ENCODE measurements around the gene PGAM1. TPM values are rescaled to one million over a fixed set of nuclear protein-coding genes. Genes with fewer than 3 reads are reported as not detected.
"Not testable (repeated sequence)": the region's sequence is repeated elsewhere in the genome, so short reads cannot be mapped to it uniquely, and the experiment has no call there.

The PGAM1 gene
- total RNA-seq, 1 donor from 2014 or later, result 57.9 TPM

GRCh38 chr10:97465982-97466381, 40.0 kb downstream of the PGAM1 start:
- Histone ChIP-seq H3K27ac (ENCODE audit: low read depth, low read length) (no peak overlapping the region), H3K4me3 (ENCODE audit: low read length in 3 of 3) (no peak overlapping the region), H3K9ac (ENCODE audit: low read depth in 1 of 3, low read length in 3 of 3) (no peak overlapping the region), H3K27me3 (ENCODE audit: control insufficient read depth in 3 of 3, insufficient read depth in 3 of 3, low read length in 3 of 3) (no peaks in the 10 kb centered on the region), H3K9me3 (ENCODE audit: control insufficient read depth in 3 of 3, low read length in 3 of 3) (no peaks in the 10 kb centered on the region), H3K36me3 (ENCODE audit: control insufficient read depth in 3 of 3, insufficient read depth in 3 of 3, low read length in 3 of 3) (peaks cover 74 to 80% (median 79%) of the 10 kb centered on the region in 3 donors), H3K4me1 (ENCODE audit: control insufficient read depth in 3 of 3, insufficient read depth in 3 of 3, low read length in 3 of 3) (peaks cover 3 to 8% (median 4%) of the 10 kb centered on the region in 3 donors)

DNA sequence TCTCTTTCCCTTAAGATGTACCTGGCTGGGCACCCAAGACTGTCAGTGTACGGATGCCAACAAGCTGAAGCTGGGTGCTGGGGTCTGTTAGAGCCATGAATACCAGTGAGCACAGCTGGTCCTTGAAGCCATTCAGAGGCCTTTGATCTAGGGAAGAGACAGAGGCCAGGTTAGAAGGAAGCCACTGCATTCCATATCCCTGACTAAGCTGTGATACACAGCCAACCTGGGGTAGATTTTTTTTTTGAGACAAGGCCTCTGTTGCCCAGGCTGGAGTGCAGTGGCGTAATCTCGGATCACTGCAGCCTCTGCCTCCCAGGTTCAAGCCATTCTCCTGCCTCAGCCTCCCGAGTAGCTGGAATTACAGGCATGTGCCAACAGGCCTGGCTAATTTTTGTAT, 40.8 kb downstream of the PGAM1 start:
- Histone ChIP-seq H3K9me3 (ENCODE audit: control insufficient read depth in 3 of 3, low read length in 3 of 3) (no peaks in the 10 kb centered on the region), H3K4me1 (ENCODE audit: control insufficient read depth in 3 of 3, insufficient read depth in 3 of 3, low read length in 3 of 3) (peaks cover 3 to 8% (median 4%) of the 10 kb centered on the region in 3 donors), H3K27ac (ENCODE audit: low read depth, low read length) (no peak overlapping the region), H3K4me3 (ENCODE audit: low read length in 3 of 3) (no peak overlapping the region), H3K27me3 (ENCODE audit: control insufficient read depth in 3 of 3, insufficient read depth in 3 of 3, low read length in 3 of 3) (no peaks in the 10 kb centered on the region), H3K9ac (ENCODE audit: low read depth in 1 of 3, low read length in 3 of 3) (no peak overlapping the region), H3K36me3 (ENCODE audit: control insufficient read depth in 3 of 3, insufficient read depth in 3 of 3, low read length in 3 of 3) (peaks cover 66 to 72% (median 71%) of the 10 kb centered on the region in 3 donors)

- Histone ChIP-seq H3K27me3 (ENCODE audit: control insufficient read depth in 3 of 3, insufficient read depth in 3 of 3, low read length in 3 of 3) (no peaks in the 10 kb centered on the region), H3K27ac (ENCODE audit: low read depth, low read length) (no peak overlapping the region), H3K36me3 (ENCODE audit: control insufficient read depth in 3 of 3, insufficient read depth in 3 of 3, low read length in 3 of 3) (peaks cover 59 to 69% (median 67%) of the 10 kb centered on the region in 3 donors)
These were observed 42.2 kb downstream of the PGAM1 start for GRCh38 chr10:97468162-97468561.

GRCh38 chr10:97468781-97469180, 42.8 kb downstream of the PGAM1 start:
- H3K27me3 ChIP-seq (ENCODE audit: control insufficient read depth in 3 of 3, insufficient read depth in 3 of 3, low read length in 3 of 3); H3K4me1 ChIP-seq (ENCODE audit: control insufficient read depth in 3 of 3, insufficient read depth in 3 of 3, low read length in 3 of 3); H3K9me3 ChIP-seq (ENCODE audit: control insufficient read depth in 3 of 3, low read length in 3 of 3); H3K27ac ChIP-seq (ENCODE audit: low read depth, low read length); H3K4me3 ChIP-seq (ENCODE audit: low read length in 3 of 3); H3K9ac ChIP-seq (ENCODE audit: low read depth in 1 of 3, low read length in 3 of 3): not testable (repeated sequence)
- peaks cover 63 to 68% (median 67%) of the 10 kb centered on the region in 3 donors for H3K36me3 ChIP-seq (ENCODE audit: control insufficient read depth in 3 of 3, insufficient read depth in 3 of 3, low read length in 3 of 3)

More at GRCh38 chr10:97468162-97468561, 42.2 kb downstream of the PGAM1 start:
- H3K9me3 ChIP-seq (ENCODE audit: control insufficient read depth in 3 of 3, low read length in 3 of 3), result no peaks in the 10 kb centered on the region
- no peak overlapping the region for H3K4me3 ChIP-seq (ENCODE audit: low read length in 3 of 3)
- H3K4me1 ChIP-seq (ENCODE audit: control insufficient read depth in 3 of 3, insufficient read depth in 3 of 3, low read length in 3 of 3), result peaks cover 3 to 8% (median 4%) of the 10 kb centered on the region in 3 donors
- H3K9ac ChIP-seq (ENCODE audit: low read depth in 1 of 3, low read length in 3 of 3), result no peak overlapping the region

DNA sequence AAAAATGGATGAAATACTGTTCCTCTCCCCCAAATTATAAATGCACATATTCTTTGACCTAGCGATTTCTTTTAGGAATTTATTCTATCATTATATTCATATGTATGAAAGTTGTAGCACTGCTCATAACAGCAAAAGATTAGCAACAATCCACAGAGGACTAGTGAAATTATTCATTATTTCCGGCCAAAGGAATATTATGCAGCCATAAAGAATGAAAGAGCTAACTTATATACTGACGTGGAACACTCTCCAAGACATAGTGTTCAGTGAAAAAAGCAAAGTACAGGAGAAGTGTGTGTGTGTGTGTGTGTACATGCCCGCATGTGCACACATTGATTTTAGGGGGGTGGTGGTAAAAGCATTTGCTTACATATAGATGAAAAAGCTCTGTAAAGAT, 48.9 kb downstream of the PGAM1 start:
- no peak overlapping the region for H3K27ac ChIP-seq (ENCODE audit: low read depth, low read length)
- H3K36me3 ChIP-seq (ENCODE audit: control insufficient read depth in 3 of 3, insufficient read depth in 3 of 3, low read length in 3 of 3), result peaks cover 53 to 74% (median 74%) of the 10 kb centered on the region in 3 donors
- H3K9me3 ChIP-seq (ENCODE audit: control insufficient read depth in 3 of 3, low read length in 3 of 3), result no peaks in the 10 kb centered on the region
- H3K4me3 ChIP-seq (ENCODE audit: low read length in 3 of 3), result no peak overlapping the region
- no peak overlapping the region for H3K9ac ChIP-seq (ENCODE audit: low read depth in 1 of 3, low read length in 3 of 3)
- H3K27me3 ChIP-seq (ENCODE audit: control insufficient read depth in 3 of 3, insufficient read depth in 3 of 3, low read length in 3 of 3), result no peaks in the 10 kb centered on the region
- H3K4me1 ChIP-seq (ENCODE audit: control insufficient read depth in 3 of 3, insufficient read depth in 3 of 3, low read length in 3 of 3), result no peaks in the 10 kb centered on the region

DNA sequence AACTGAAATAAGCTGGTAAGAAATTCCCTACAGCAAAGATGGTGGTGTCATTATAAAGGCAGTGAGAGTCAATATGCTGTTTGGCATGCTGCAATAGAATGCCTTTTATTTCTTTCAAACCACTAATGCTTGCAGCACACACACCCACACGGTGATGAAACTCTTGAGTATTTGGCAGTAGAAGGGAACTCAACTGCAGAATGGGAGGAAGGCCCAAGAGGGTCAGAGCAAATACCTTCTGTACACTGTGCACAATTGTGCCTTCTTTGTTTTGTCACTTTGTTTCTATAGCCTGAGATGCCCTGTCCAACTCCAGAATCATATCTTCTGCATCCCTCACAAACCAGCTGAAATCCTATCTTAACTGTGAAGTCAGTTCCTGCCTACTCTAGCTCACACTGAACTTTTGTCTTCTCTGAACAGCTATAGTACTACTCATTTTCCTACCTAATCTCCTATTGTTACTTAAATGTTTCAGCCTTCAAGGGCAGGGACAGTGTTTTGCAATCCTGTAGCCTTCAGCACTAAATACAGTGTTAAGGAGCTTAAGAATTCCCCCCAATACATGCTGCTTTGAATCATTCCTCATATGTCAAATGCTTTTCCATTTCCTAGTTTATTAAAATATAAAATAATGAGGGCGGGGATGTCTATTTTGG, 50.1 kb downstream of the PGAM1 start:
- Histone ChIP-seq H3K36me3 (ENCODE audit: control insufficient read depth in 3 of 3, insufficient read depth in 3 of 3, low read length in 3 of 3) (peaks cover 52 to 76% (median 74%) of the 10 kb centered on the region in 3 donors), H3K9ac (ENCODE audit: low read depth in 1 of 3, low read length in 3 of 3) (no peak overlapping the region), H3K27ac (ENCODE audit: low read depth, low read length) (no peak overlapping the region), H3K4me1 (ENCODE audit: control insufficient read depth in 3 of 3, insufficient read depth in 3 of 3, low read length in 3 of 3) (no peaks in the 10 kb centered on the region), H3K9me3 (ENCODE audit: control insufficient read depth in 3 of 3, low read length in 3 of 3) (no peaks in the 10 kb centered on the region), H3K27me3 (ENCODE audit: control insufficient read depth in 3 of 3, insufficient read depth in 3 of 3, low read length in 3 of 3) (no peaks in the 10 kb centered on the region), H3K4me3 (ENCODE audit: low read length in 3 of 3) (no peak overlapping the region)

GRCh38 chr10:97479410-97479809, 53.4 kb downstream of the PGAM1 start:
- H3K27ac ChIP-seq (ENCODE audit: low read depth, low read length); H3K4me1 ChIP-seq (ENCODE audit: control insufficient read depth in 3 of 3, insufficient read depth in 3 of 3, low read length in 3 of 3); H3K27me3 ChIP-seq (ENCODE audit: control insufficient read depth in 3 of 3, insufficient read depth in 3 of 3, low read length in 3 of 3): not testable (repeated sequence)

DNA sequence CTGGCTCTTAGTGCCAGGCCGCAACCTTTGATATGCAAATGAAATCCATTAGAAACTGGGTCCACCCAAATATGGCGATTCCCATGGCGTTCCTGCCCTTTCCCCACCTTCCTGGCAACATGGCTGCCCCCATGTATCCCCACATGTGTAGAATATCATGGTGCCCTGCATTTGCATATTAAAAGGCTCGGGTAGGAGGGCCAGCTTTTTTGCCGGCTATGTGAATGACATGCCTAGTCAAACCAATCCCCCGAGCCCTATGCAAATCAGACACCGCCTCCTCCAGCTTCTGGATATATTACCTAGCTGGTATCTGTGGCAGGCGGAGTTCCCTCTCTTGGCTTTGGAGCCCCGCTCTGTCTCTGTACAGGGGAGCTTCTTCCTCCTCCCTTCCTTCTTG, 53.9 kb downstream of the PGAM1 start:
- Histone ChIP-seq H3K9ac (ENCODE audit: low read depth in 1 of 3, low read length in 3 of 3) (no peak overlapping the region), H3K27ac (ENCODE audit: low read depth, low read length) (no peak overlapping the region), H3K9me3 (ENCODE audit: control insufficient read depth in 3 of 3, low read length in 3 of 3) (no peaks in the 10 kb centered on the region), H3K4me1 (ENCODE audit: control insufficient read depth in 3 of 3, insufficient read depth in 3 of 3, low read length in 3 of 3) (peaks cover 0 to 5% (median 0%) of the 10 kb centered on the region in 3 donors), H3K4me3 (ENCODE audit: low read length in 3 of 3) (no peak overlapping the region), H3K27me3 (ENCODE audit: control insufficient read depth in 3 of 3, insufficient read depth in 3 of 3, low read length in 3 of 3) (no peaks in the 10 kb centered on the region), H3K36me3 (ENCODE audit: control insufficient read depth in 3 of 3, insufficient read depth in 3 of 3, low read length in 3 of 3) (peaks cover 44 to 59% (median 57%) of the 10 kb centered on the region in 3 donors)

More at GRCh38 chr10:97479410-97479809, 53.4 kb downstream of the PGAM1 start:
- H3K4me3 ChIP-seq (ENCODE audit: low read length in 3 of 3); H3K9ac ChIP-seq (ENCODE audit: low read depth in 1 of 3, low read length in 3 of 3); H3K9me3 ChIP-seq (ENCODE audit: control insufficient read depth in 3 of 3, low read length in 3 of 3): not testable (repeated sequence)
- H3K36me3 ChIP-seq (ENCODE audit: control insufficient read depth in 3 of 3, insufficient read depth in 3 of 3, low read length in 3 of 3), result peaks cover 46 to 64% (median 61%) of the 10 kb centered on the region in 3 donors

- no peaks in the 10 kb centered on the region for H3K9me3 ChIP-seq (ENCODE audit: control insufficient read depth in 3 of 3, low read length in 3 of 3)
These were observed 55.1 kb downstream of the PGAM1 start for GRCh38 chr10:97481071-97481470.

DNA sequence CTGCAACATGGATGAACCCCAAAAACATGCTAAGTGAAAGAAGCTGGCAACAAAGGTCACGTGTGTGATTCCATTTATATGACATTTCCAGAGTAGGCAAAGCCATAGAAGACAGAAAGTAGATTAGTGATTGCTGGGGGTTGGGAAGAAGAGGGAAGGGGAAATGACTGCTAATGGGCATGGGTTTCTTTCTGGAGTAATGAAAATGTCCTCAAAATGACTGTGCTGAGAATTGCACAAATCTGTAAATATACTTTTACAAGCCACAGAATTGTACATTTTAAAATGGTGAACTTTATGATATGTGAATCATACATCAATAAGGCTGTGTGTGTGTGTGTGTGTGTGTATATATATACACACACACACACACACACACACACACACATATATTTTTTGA, 56.4 kb downstream of the PGAM1 start:
- Histone ChIP-seq H3K27ac (ENCODE audit: low read depth, low read length) (no peak overlapping the region), H3K9me3 (ENCODE audit: control insufficient read depth in 3 of 3, low read length in 3 of 3) (no peaks in the 10 kb centered on the region), H3K27me3 (ENCODE audit: control insufficient read depth in 3 of 3, insufficient read depth in 3 of 3, low read length in 3 of 3) (no peaks in the 10 kb centered on the region), H3K9ac (ENCODE audit: low read depth in 1 of 3, low read length in 3 of 3) (no peak overlapping the region), H3K36me3 (ENCODE audit: control insufficient read depth in 3 of 3, insufficient read depth in 3 of 3, low read length in 3 of 3) (peaks cover 30 to 39% (median 36%) of the 10 kb centered on the region in 3 donors), H3K4me1 (ENCODE audit: control insufficient read depth in 3 of 3, insufficient read depth in 3 of 3, low read length in 3 of 3) (peaks cover 0 to 5% (median 2%) of the 10 kb centered on the region in 3 donors), H3K4me3 (ENCODE audit: low read length in 3 of 3) (no peak overlapping the region)

More at GRCh38 chr10:97481071-97481470, 55.1 kb downstream of the PGAM1 start:
- H3K9ac ChIP-seq (ENCODE audit: low read depth in 1 of 3, low read length in 3 of 3), result no peak overlapping the region
- H3K4me3 ChIP-seq (ENCODE audit: low read length in 3 of 3), result no peak overlapping the region
- peaks cover 0 to 5% (median 0%) of the 10 kb centered on the region in 3 donors for H3K4me1 ChIP-seq (ENCODE audit: control insufficient read depth in 3 of 3, insufficient read depth in 3 of 3, low read length in 3 of 3)
- H3K36me3 ChIP-seq (ENCODE audit: control insufficient read depth in 3 of 3, insufficient read depth in 3 of 3, low read length in 3 of 3), result peaks cover 39 to 51% (median 49%) of the 10 kb centered on the region in 3 donors
- H3K27ac ChIP-seq (ENCODE audit: low read depth, low read length), result no peak overlapping the region
- no peaks in the 10 kb centered on the region for H3K27me3 ChIP-seq (ENCODE audit: control insufficient read depth in 3 of 3, insufficient read depth in 3 of 3, low read length in 3 of 3)
